ENCODE data around the gene ANKRD12. TPM values are rescaled to one million over a fixed set of nuclear protein-coding genes. Genes with fewer than 3 reads are reported as not detected.

The ANKRD12 gene
- total and polyA plus RNA-seq, 4 donors: 10.2 to 108 (median 50.0) TPM

DNA sequence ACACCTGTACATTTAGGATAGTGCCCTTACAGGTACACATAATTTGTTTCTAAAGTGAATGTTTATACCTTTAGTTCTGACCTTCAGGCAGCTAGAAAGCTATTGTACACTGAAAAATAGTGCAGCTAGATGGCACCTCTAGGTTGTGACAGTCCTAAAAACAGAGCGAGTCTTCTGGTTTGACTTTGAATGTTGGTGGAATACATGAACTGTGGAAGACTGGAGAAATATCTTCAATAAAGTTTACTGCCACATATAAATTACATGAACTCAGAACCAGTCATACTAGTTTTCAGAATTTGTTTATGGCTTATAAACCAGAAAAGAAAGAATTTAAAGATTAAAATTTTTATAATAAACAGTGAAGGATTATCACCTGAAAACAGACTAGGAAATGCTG is 139.3 kb downstream of the ANKRD12 start:
- TF ChIP-seq CTCF (IDR thresholded peaks at IDR 0.05; ENCODE audit: control extremely low read depth, extremely low read depth): no peak
- Histone ChIP-seq H3K27ac (ENCODE audit: low read depth in 1 of 2, low read length in 1 of 2) (no peak overlapping the region), H3K27me3 (ENCODE audit: control insufficient read depth in 3 of 3, insufficient read depth in 3 of 3, low read length in 2 of 3) (no peaks in the 10 kb centered on the region), H3K9me3 (ENCODE audit: control insufficient read depth in 4 of 4, insufficient read depth in 3 of 4, low read length in 3 of 4) (no peaks in the 10 kb centered on the region), H3K4me3 (no peak overlapping the region), H3K4me1 (ENCODE audit: control insufficient read depth in 5 of 5, insufficient read depth in 5 of 5, low read length in 5 of 5) (no peaks in the 10 kb centered on the region), H3K36me3 (ENCODE audit: control insufficient read depth in 4 of 4, insufficient read depth in 4 of 4, low read length in 4 of 4) (peaks cover 18 to 24% (median 21%) of the 10 kb centered on the region in 4 donors), H3K9ac (ENCODE audit: insufficient read depth in 1 of 2, low read length in 2 of 2) (no peak overlapping the region)
- DNase-seq (no peak), ATAC-seq (ENCODE audit: insufficient read depth, low FRiP score) (no peak)
- WGBS, 2 donors: 100% methylated on average over 1 of the region's 1 CpG

GRCh38 chr18:9278028-9278427 is 141.4 kb downstream of the ANKRD12 start:
- no peak for ATAC-seq (ENCODE audit: insufficient read depth, low FRiP score)
- H3K36me3 ChIP-seq (ENCODE audit: control insufficient read depth in 4 of 4, insufficient read depth in 4 of 4, low read length in 4 of 4): peaks cover 16 to 23% (median 18%) of the 10 kb centered on the region in 4 donors
- no peak overlapping the region for H3K27ac ChIP-seq (ENCODE audit: low read depth in 1 of 2, low read length in 1 of 2)
- no peak overlapping the region for H3K9ac ChIP-seq (ENCODE audit: insufficient read depth in 1 of 2, low read length in 2 of 2)
- H3K27me3 ChIP-seq (ENCODE audit: control insufficient read depth in 3 of 3, insufficient read depth in 3 of 3, low read length in 2 of 3): no peaks in the 10 kb centered on the region
- DNase-seq: no peak
- 97 to 100% methylated on average over 1 of the region's 1 CpG for WGBS, 2 donors
- H3K4me3 ChIP-seq: no peak overlapping the region
- no peak for TF ChIP-seq CTCF (IDR thresholded peaks at IDR 0.05; ENCODE audit: control extremely low read depth, extremely low read depth)
- H3K9me3 ChIP-seq (ENCODE audit: control insufficient read depth in 4 of 4, insufficient read depth in 3 of 4, low read length in 3 of 4): no peaks in the 10 kb centered on the region
- H3K4me1 ChIP-seq (ENCODE audit: control insufficient read depth in 5 of 5, insufficient read depth in 5 of 5, low read length in 5 of 5): no peaks in the 10 kb centered on the region

DNA sequence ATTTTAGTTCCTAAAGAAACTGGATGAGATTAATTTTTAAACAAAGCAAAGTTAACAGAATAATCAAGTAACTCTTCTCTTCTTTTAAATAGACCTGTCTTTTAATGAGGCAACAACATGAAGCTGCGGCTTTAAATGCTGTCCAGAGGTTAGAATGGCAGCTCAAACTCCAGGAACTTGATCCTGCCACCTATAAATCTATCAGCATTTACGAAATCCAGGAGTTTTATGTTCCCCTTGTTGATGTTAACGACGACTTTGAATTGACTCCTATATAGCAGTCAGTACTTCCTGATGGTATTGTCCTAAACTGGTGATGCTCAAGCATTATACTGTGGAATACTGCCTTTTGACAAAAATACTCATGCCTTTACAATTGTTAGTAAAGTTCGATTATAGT is 144.3 kb downstream of the ANKRD12 start:
- no peak for TF ChIP-seq CTCF (IDR thresholded peaks at IDR 0.05; ENCODE audit: control extremely low read depth, extremely low read depth)
- WGBS, 2 donors: 89 to 91% methylated on average over 5 of the region's 5 CpGs
- ATAC-seq (ENCODE audit: insufficient read depth, low FRiP score) (no peak), DNase-seq (no peak)
- H3K4me3 ChIP-seq: no peak overlapping the region
- H3K36me3 ChIP-seq (ENCODE audit: control insufficient read depth in 4 of 4, insufficient read depth in 4 of 4, low read length in 4 of 4): peaks cover 8 to 19% (median 15%) of the 10 kb centered on the region in 4 donors
- H3K4me1 ChIP-seq (ENCODE audit: control insufficient read depth in 5 of 5, insufficient read depth in 5 of 5, low read length in 5 of 5): no peaks in the 10 kb centered on the region
- no peak overlapping the region for H3K27ac ChIP-seq (ENCODE audit: low read depth in 1 of 2, low read length in 1 of 2)
- H3K27me3 ChIP-seq (ENCODE audit: control insufficient read depth in 3 of 3, insufficient read depth in 3 of 3, low read length in 2 of 3): no peaks in the 10 kb centered on the region
- no peaks in the 10 kb centered on the region for H3K9me3 ChIP-seq (ENCODE audit: control insufficient read depth in 4 of 4, insufficient read depth in 3 of 4, low read length in 3 of 4)
- H3K9ac ChIP-seq (ENCODE audit: insufficient read depth in 1 of 2, low read length in 2 of 2): no peak overlapping the region

DNA sequence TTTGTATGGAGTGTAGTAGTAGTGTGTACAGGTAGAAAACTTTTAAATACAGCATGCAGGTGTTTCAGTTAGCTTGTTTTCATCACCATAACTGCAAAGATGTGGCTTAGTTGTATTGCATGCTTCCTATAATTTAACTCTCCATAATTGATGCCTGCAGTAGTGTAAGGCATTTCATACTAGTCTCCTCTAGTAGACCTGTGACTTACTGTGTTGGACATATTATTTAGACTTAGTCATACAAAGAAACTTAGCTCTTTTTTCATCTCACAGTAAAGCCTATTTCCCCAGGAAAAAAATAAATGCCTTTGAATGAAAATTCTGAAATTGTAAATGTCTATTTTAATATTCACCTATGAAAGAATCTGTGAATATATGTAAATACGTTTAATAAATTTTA is 145.2 kb downstream of the ANKRD12 start:
- Histone ChIP-seq H3K9me3 (ENCODE audit: control insufficient read depth in 4 of 4, insufficient read depth in 3 of 4, low read length in 3 of 4) (no peaks in the 10 kb centered on the region), H3K4me3 (no peak overlapping the region), H3K9ac (ENCODE audit: insufficient read depth in 1 of 2, low read length in 2 of 2) (no peak overlapping the region), H3K36me3 (ENCODE audit: control insufficient read depth in 4 of 4, insufficient read depth in 4 of 4, low read length in 4 of 4) (peaks cover 6 to 13% (median 11%) of the 10 kb centered on the region in 4 donors), H3K4me1 (ENCODE audit: control insufficient read depth in 5 of 5, insufficient read depth in 5 of 5, low read length in 5 of 5) (no peaks in the 10 kb centered on the region), H3K27ac (ENCODE audit: low read depth in 1 of 2, low read length in 1 of 2) (no peak overlapping the region), H3K27me3 (ENCODE audit: control insufficient read depth in 3 of 3, insufficient read depth in 3 of 3, low read length in 2 of 3) (no peaks in the 10 kb centered on the region)
- DNase-seq (no peak), ATAC-seq (ENCODE audit: insufficient read depth, low FRiP score) (no peak)
- no peak for TF ChIP-seq CTCF (IDR thresholded peaks at IDR 0.05; ENCODE audit: control extremely low read depth, extremely low read depth)
- WGBS, 2 donors: 97 to 99% methylated on average over 1 of the region's 1 CpG
